SK-N-SH (cell line): ENCODE results near the gene PCGF1. TPM values are rescaled to one million over a fixed set of nuclear protein-coding genes. Genes with fewer than 3 reads are reported as not detected.

Experiments used
- CTCF ChIA-PET: fragments of 300-600, 350-600 bp; formaldehyde crosslinking; extraction: SDS; loops from one replicate; lab custom pipeline; 2021; lab: Yijun Ruan, JAX
- POLR2A ChIA-PET: fragments of 350-600 bp; sonication (Branson Sonifier 250); formaldehyde crosslinking; extraction: SDS; loops from one replicate; lab custom pipeline; 2020; ENCODE audit warnings: antibody characterized with exemption, inconsistent platforms; lab: Yijun Ruan, JAX
- DNase-seq: peaks from one replicate; pipeline ENCODE4 v3.0.0; 2012
- H2AFZ ChIP-seq: fragments of 200-600 bp; sonication (generic); 2 replicates; pipeline ENCODE4 v1.8.1; 2016; ENCODE audit warnings: antibody characterized with exemption, mild to moderate bottlenecking, low read depth
- H3F3A ChIP-seq: fragments of 200-600 bp; sonication (generic); replicated peaks from 2 replicates; pipeline ENCODE3; 2016; ENCODE audit warnings: antibody characterized with exemption, mild to moderate bottlenecking; ENCODE audit not compliant: insufficient read depth
- H3K27ac ChIP-seq, 2 experiments: fragments of 200-500 bp in 1 of 2; fragments of 200-600 bp in 1 of 2; sonication (Bioruptor generic) in 1 of 2; sonication (generic), shearing (Covaris generic) in 1 of 2; 2 replicates each; pipeline versions ENCODE4 v1.5.1 to v1.6.1; 2014 to 2016; ENCODE audit warnings: low read depth in 2 of 2, inconsistent platforms in 1 of 2, low read length in 1 of 2, mild to moderate bottlenecking in 1 of 2, mixed read lengths in 1 of 2
- H3K27me3 ChIP-seq: fragments of 200-600 bp; sonication (generic), shearing (Covaris generic); 2 replicates; pipeline ENCODE4 v1.6.1; 2016; ENCODE audit warnings: mixed run types; ENCODE audit not compliant: insufficient read depth
- H3K36me3 ChIP-seq, 2 experiments: fragments of 200-500 bp in 1 of 2; fragments of 200-600 bp in 1 of 2; sonication (Bioruptor generic) in 1 of 2; sonication (generic) in 1 of 2; replicated peaks in 1 of 2; 2 replicates each; pipeline versions ENCODE3 to v1.5.1; 2014 to 2016; ENCODE audit warnings: low read length in 1 of 2, mild to moderate bottlenecking in 1 of 2; ENCODE audit not compliant: insufficient read depth in 2 of 2, control insufficient read depth in 1 of 2
- H3K4me1 ChIP-seq, 2 experiments: fragments of 200-500 bp in 1 of 2; fragments of 200-600 bp in 1 of 2; sonication (Bioruptor generic) in 1 of 2; sonication (generic), shearing (Covaris generic) in 1 of 2; 2 replicates each; pipeline versions ENCODE4 v1.5.1 to v1.6.1; 2014 to 2016; ENCODE audit warnings: low read depth in 1 of 2, low read length in 1 of 2, mixed run types in 1 of 2; ENCODE audit not compliant: insufficient read depth in 2 of 2, control insufficient read depth in 1 of 2
- H3K4me2 ChIP-seq: fragments of 200-600 bp; sonication (generic), shearing (Covaris generic); 2 replicates; pipeline ENCODE4 v1.6.1; 2017; ENCODE audit warnings: mixed run types
- H3K4me3 ChIP-seq, 2 experiments: fragments of 200-500 bp in 1 of 2; fragments of 200-600 bp in 1 of 2; sonication (Bioruptor generic) in 1 of 2; sonication (generic), shearing (Covaris generic) in 1 of 2; 2 replicates each; pipeline versions ENCODE4 v1.5.1 to v1.8.1; 2014 to 2016; ENCODE audit warnings: low read depth in 2 of 2, inconsistent platforms in 1 of 2, low read length in 1 of 2, mild to moderate bottlenecking in 1 of 2, mixed read lengths in 1 of 2, moderate library complexity in 1 of 2
- H3K79me2 ChIP-seq: fragments of 200-600 bp; sonication (generic); 2 replicates; pipeline ENCODE4 v1.8.1; 2017; ENCODE audit warnings: mild to moderate bottlenecking; ENCODE audit not compliant: insufficient read depth
- H3K9ac ChIP-seq: fragments of 200-600 bp; sonication (generic); 2 replicates; pipeline ENCODE4 v1.6.1; 2017; ENCODE audit warnings: mixed run types
- H3K9me2 ChIP-seq: fragments of 200-600 bp; sonication (generic); 2 replicates; pipeline ENCODE4 v1.6.1; 2017; ENCODE audit warnings: mixed run types
- H3K9me3 ChIP-seq: fragments of 200-600 bp; sonication (generic); 2 replicates; pipeline ENCODE4 v1.6.1; 2017; ENCODE audit warnings: mixed run types, mild to moderate bottlenecking, moderate library complexity
- H4K20me1 ChIP-seq: fragments of 200-600 bp; sonication (generic); 2 replicates; pipeline ENCODE4 v1.6.1; 2017; ENCODE audit warnings: mild to moderate bottlenecking, mixed run types; ENCODE audit not compliant: insufficient read depth
- CHD2 ChIP-seq: fragments of 150-350 bp; IDR thresholded peaks from 2 replicates; pipeline ENCODE4 v1.6.1; 2018; ENCODE audit warnings: low read length; ENCODE audit not compliant: partially characterized antibody
- ELF1 ChIP-seq: IDR thresholded peaks from 2 replicates; pipeline ENCODE4 v1.4.0; 2012
- EZH2phosphoT487 ChIP-seq: fragments of 200-600 bp; sonication (generic); IDR thresholded peaks from 2 replicates; pipeline ENCODE4 v1.6.1; 2017; ENCODE audit warnings: low read depth, mixed run types, mild to moderate bottlenecking, antibody characterized with exemption, moderate library complexity, borderline replicate concordance
- FOXJ3 ChIP-seq: sonication (generic); formaldehyde crosslinking; IDR thresholded peaks from 2 replicates; pipeline ENCODE4 v1.5.1; 2020; ENCODE audit warnings: mild to moderate bottlenecking, missing genetic modification reagents
- FOXM1 ChIP-seq: IDR thresholded peaks from 2 replicates; pipeline ENCODE4 v1.4.0; 2012; ENCODE audit warnings: low read depth, mild to moderate bottlenecking
- GABPA ChIP-seq: IDR thresholded peaks from 2 replicates; pipeline ENCODE4 v1.4.0; 2012; ENCODE audit warnings: low read depth, mild to moderate bottlenecking
- JUND ChIP-seq: IDR thresholded peaks from 2 replicates; pipeline ENCODE4 v1.4.0; 2012
- MXI1 ChIP-seq: IDR thresholded peaks from 2 replicates; pipeline ENCODE4 v1.6.1; 2012; ENCODE audit warnings: mild to moderate bottlenecking, low read depth, low read length, improper control_type of control experiment
- NRF1 ChIP-seq: IDR thresholded peaks from 2 replicates; pipeline ENCODE4 v1.6.1; 2012; ENCODE audit warnings: low read depth, mild to moderate bottlenecking, low read length
- POLR2AphosphoS5 ChIP-seq: IDR thresholded peaks from 2 replicates; pipeline ENCODE4 v1.6.1; 2012; ENCODE audit warnings: low read depth, low read length
- RAD21 ChIP-seq: IDR thresholded peaks from 2 replicates; pipeline ENCODE4 v1.6.1; 2012; ENCODE audit warnings: mild to moderate bottlenecking, low read length
- SIN3A ChIP-seq: IDR thresholded peaks from 2 replicates; pipeline ENCODE4 v1.6.1; 2012; ENCODE audit warnings: low read depth, mild to moderate bottlenecking, low read length, moderate library complexity, borderline replicate concordance
- TAF1 ChIP-seq: IDR thresholded peaks from 2 replicates; pipeline ENCODE4 v1.6.1; 2012; ENCODE audit warnings: low read depth, mild to moderate bottlenecking, low read length, moderate library complexity, borderline replicate concordance
- TCF12 ChIP-seq: IDR thresholded peaks from 2 replicates; pipeline ENCODE4 v1.4.0; 2012
- TEAD4 ChIP-seq: IDR thresholded peaks from 2 replicates; pipeline ENCODE4 v1.4.0; 2012; ENCODE audit warnings: mild to moderate bottlenecking, borderline replicate concordance; ENCODE audit not compliant: insufficient read depth
- YY1 ChIP-seq: IDR thresholded peaks from 2 replicates; pipeline ENCODE4 v1.4.0; 2012; ENCODE audit warnings: low read depth, mild to moderate bottlenecking
- WGBS: methylation state at CpG from one replicate; pipeline ENCODE4 v1.1.6; 2017; ENCODE audit warnings: low lambda C conversion rate; 5-methylcytosine and 5-hydroxymethylcytosine counted together
- polyA plus RNA-seq, 3 experiments: library from polyadenylated mRNA; depleted of rRNA; stranded (reverse); fragments of >200 nt; gene quantifications; 2 replicates each; pipeline ENCODE4 v1.2.3, GENCODE V29; 2012
- TF ChIP-seq, protein P1 (sequence below): IDR thresholded peaks from 2 replicates; pipeline ENCODE4; 2012
- TF ChIP-seq, protein P2 (sequence below): IDR thresholded peaks from 2 replicates; pipeline ENCODE4 v1.4.0; 2012; ENCODE audit warnings: low read depth, borderline replicate concordance
- TF ChIP-seq, protein P3 (sequence below): IDR thresholded peaks from 2 replicates; pipeline ENCODE4 v1.4.0; 2012; ENCODE audit warnings: low read depth, borderline replicate concordance
- TF ChIP-seq, protein P4 (sequence below): IDR thresholded peaks from 2 replicates; pipeline ENCODE4 v1.4.0; 2012; ENCODE audit warnings: low read depth

Gene PCGF1
- polyA plus RNA-seq, 1 of the 3 experiments (the other 2 are of a cell fraction), result 44.9 TPM

GRCh38 chr2:74529357-74530238 lies 22.1 kb upstream of the PCGF1 start, which contains the start of the genes AUP1 and HTRA2:
TSS of gene AUP1 (minus strand) at chr2:74529706. CDS start at chr2:74529629, 77 bp downstream.
TSS of gene HTRA2 (plus strand) at chr2:74529933. CDS start at chr2:74530007, 74 bp downstream.
- CTCF ChIA-PET, result interaction anchor here (0.9 to 7.8 kb wide), 8 partner anchors 15 to 65 kb away, joined by 3 to 102 read pairs (median 10); partner anchors contain the start of genes CCDC142, LBX2, PCGF1 and TLX2
- Histone ChIP-seq H3K36me3 (peaks cover 27 to 51% of the 10 kb centered on the region in 2 experiments), H3K79me2 (peaks cover 45% of the 10 kb centered on the region)

More at GRCh38 chr2:74529357-74530238, 22.1 kb upstream of the PCGF1 start, which contains the start of the genes AUP1 and HTRA2:
- POLR2A ChIA-PET, result interaction anchor here (0.7 to 2.5 kb wide), 10 partner anchors 9 to 75 kb away, joined by 4 to 13 read pairs (median 5); partner anchors contain the start of genes CCDC142, INO80B, MRPL53 and PCGF1
- Histone ChIP-seq H3K9me2 (no peaks in the 10 kb centered on the region), H3K9me3 (no peaks in the 10 kb centered on the region), H4K20me1 (no peaks in the 10 kb centered on the region), H3F3A (peaks cover 18% of the 10 kb centered on the region), H3K4me1 (peaks cover 13 to 24% of the 10 kb centered on the region in 2 experiments), H3K27ac (peak within 1 kb of the TSS; percentile 68 to 92), H3K4me2 (peak within 1 kb of the TSS; percentile 90), H3K4me3 (peak within 1 kb of the TSS; percentile 83 to 99), H3K27me3 (no peaks in the 10 kb centered on the region), H2AFZ (peak within 1 kb of the TSS; percentile 83), H3K9ac (peak within 1 kb of the TSS; percentile 90)
- 1% methylated on average over 30 of the region's 87 CpGs for WGBS
- TF ChIP-seq, protein P1, sequence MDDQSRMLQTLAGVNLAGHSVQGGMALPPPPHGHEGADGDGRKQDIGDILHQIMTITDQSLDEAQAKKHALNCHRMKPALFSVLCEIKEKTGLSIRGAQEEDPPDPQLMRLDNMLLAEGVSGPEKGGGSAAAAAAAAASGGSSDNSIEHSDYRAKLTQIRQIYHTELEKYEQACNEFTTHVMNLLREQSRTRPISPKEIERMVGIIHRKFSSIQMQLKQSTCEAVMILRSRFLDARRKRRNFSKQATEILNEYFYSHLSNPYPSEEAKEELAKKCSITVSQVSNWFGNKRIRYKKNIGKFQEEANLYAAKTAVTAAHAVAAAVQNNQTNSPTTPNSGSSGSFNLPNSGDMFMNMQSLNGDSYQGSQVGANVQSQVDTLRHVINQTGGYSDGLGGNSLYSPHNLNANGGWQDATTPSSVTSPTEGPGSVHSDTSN, result peak; percentile 25
- TF ChIP-seq ELF1 (peak; percentile 91), POLR2AphosphoS5 (peak; percentile 88), TEAD4 (no peak), TCF12 (0 out of 2 replicates have a peak, but pooled peaks have one; percentile 4), MXI1 (peak; percentile 70), YY1 (peak; percentile 98), CHD2 (peak; percentile 85), FOXJ3 (CRISPR knock-in tag) (no peak; the same call in 1 of the 2 replicates), FOXM1 (no peak), RAD21 (0 out of 2 replicates have a peak, but pooled peaks have one; percentile 4), NRF1 (peak; percentile 32; the same call in 1 of the 2 replicates), TAF1 (peak; percentile 95), GABPA (peak; percentile 86), JUND (0 out of 2 replicates have a peak, but pooled peaks have one; percentile 6), SIN3A (peak; percentile 59; the same call in 1 of the 2 replicates), EZH2phosphoT487 (no peak)
- TF ChIP-seq, protein P2, sequence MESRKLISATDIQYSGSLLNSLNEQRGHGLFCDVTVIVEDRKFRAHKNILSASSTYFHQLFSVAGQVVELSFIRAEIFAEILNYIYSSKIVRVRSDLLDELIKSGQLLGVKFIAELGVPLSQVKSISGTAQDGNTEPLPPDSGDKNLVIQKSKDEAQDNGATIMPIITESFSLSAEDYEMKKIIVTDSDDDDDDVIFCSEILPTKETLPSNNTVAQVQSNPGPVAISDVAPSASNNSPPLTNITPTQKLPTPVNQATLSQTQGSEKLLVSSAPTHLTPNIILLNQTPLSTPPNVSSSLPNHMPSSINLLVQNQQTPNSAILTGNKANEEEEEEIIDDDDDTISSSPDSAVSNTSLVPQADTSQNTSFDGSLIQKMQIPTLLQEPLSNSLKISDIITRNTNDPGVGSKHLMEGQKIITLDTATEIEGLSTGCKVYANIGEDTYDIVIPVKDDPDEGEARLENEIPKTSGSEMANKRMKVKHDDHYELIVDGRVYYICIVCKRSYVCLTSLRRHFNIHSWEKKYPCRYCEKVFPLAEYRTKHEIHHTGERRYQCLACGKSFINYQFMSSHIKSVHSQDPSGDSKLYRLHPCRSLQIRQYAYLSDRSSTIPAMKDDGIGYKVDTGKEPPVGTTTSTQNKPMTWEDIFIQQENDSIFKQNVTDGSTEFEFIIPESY, result no peak
- TF ChIP-seq, protein P3, sequence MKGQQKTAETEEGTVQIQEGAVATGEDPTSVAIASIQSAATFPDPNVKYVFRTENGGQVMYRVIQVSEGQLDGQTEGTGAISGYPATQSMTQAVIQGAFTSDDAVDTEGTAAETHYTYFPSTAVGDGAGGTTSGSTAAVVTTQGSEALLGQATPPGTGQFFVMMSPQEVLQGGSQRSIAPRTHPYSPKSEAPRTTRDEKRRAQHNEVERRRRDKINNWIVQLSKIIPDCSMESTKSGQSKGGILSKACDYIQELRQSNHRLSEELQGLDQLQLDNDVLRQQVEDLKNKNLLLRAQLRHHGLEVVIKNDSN, result no peak
- TF ChIP-seq, protein P4, sequence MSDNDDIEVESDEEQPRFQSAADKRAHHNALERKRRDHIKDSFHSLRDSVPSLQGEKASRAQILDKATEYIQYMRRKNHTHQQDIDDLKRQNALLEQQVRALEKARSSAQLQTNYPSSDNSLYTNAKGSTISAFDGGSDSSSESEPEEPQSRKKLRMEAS, result peak; percentile 72
- DNase-seq, result peak; percentile 98
